Activated CD8-positive, alpha-beta T cell treated with anti-CD3 and anti-CD28 coated beads, Interleukin-2, amount 10 ng/mL, durations not matched to agents 7 days and 5 days (primary cell): ENCODE measurements around the gene LRMDA. TPM values are rescaled to one million over a fixed set of nuclear protein-coding genes. Genes with fewer than 3 reads are reported as not detected.

Experiments used
- ATAC-seq: fragments of 150-1000 bp; cut with Tn5 transposase; one replicate; pipeline ENCODE4 v1.10.0; 2021; ENCODE audit warnings: moderate library complexity
- CTCF ChIA-PET: fragments of 350-600 bp; sonication (Branson Sonifier 250); formaldehyde crosslinking; loops from one replicate; lab custom pipeline; 2021; ENCODE audit warnings: antibody characterized with exemption; lab: Charles Lee
- POLR2A ChIA-PET: fragments of 350-600 bp; sonication (Branson Sonifier 250); formaldehyde crosslinking; loops from one replicate; lab custom pipeline; 2021; ENCODE audit warnings: antibody characterized with exemption; lab: Charles Lee
- DNase-seq: peaks from one replicate; pipeline ENCODE4 v3.0.0-alpha.2; 2020
- H3K27ac Mint-ChIP-seq: one replicate; pipeline ENCODE4 v1.8.0; 2021; ENCODE audit warnings: mild to moderate bottlenecking, mixed read lengths
- H3K27me3 Mint-ChIP-seq: one replicate; pipeline ENCODE4 v1.8.0; 2021; ENCODE audit warnings: low read depth, mixed read lengths
- H3K36me3 Mint-ChIP-seq: one replicate; pipeline ENCODE4 v1.8.0; 2021; ENCODE audit warnings: low read depth, mixed read lengths
- H3K4me1 Mint-ChIP-seq: one replicate; pipeline ENCODE4 v1.8.0; 2021; ENCODE audit warnings: low read depth, mixed read lengths
- H3K4me3 Mint-ChIP-seq: one replicate; pipeline ENCODE4 v1.8.0; 2021; ENCODE audit warnings: mild to moderate bottlenecking, mixed read lengths
- H3K9me3 Mint-ChIP-seq: one replicate; pipeline ENCODE4 v1.8.0; 2022; ENCODE audit warnings: mixed read lengths; ENCODE audit not compliant: insufficient read depth
- total RNA-seq, 2 experiments: library from RNA; stranded (reverse); gene quantifications; one replicate each; pipeline ENCODE4 v1.2.3, GENCODE V29; 2021

LRMDA gene
- total RNA-seq, 2 experiments from 2014 or later = not detected

GRCh38 chr10:76442113-76442512 is 1010.7 kb downstream of the LRMDA start:
- no peak for ATAC-seq
- no peaks in the 10 kb centered on the region for H3K9me3 Mint-ChIP-seq
- POLR2A ChIA-PET = no interaction called here

DNA sequence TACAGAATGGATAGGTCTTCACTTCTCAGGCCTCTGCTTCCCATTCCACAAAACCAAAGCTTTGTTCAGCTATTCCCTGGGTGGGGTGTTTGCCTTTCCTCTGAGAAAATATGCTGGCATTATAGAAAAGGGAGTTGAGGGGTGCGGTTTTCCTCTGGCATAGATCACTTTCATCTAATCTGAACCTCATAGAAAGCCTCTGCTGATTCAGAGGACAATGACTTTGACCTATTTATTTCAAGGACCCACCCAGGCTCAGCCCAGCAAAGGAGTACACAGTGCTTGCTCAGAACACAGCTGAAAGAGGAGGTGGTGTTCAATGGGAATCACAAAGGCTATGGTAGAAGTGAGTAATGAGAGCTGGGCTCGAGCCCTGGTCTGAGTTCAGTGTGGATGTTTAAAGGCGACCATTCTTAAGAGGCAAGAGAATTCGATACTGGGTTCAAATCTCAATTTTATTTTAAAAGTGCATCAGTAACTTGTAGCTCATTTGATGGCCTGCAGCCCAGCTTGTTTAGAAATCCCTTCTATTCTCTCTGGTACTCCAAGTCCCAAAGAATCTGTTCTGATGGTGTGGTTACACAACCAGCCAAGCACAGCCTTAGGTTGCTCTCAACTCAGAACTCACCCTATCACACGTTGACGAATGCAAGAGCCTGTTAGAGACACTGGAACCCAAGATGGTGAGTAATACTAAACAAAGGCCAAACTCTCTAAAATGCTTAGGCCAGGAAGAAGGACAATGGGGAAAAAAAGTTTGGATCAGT is 1012.8 kb downstream of the LRMDA start:
- CTCF ChIA-PET = no interaction called here
- ATAC-seq = no peak
- DNase-seq = no peak
- H3K36me3 Mint-ChIP-seq = no peaks in the 10 kb centered on the region
- no peaks in the 10 kb centered on the region for H3K27me3 Mint-ChIP-seq
- no peak overlapping the region for H3K4me3 Mint-ChIP-seq
- H3K27ac Mint-ChIP-seq = no peak overlapping the region
- POLR2A ChIA-PET = no interaction called here
- no peaks in the 10 kb centered on the region for H3K4me1 Mint-ChIP-seq
- H3K9me3 Mint-ChIP-seq = no peaks in the 10 kb centered on the region

More at GRCh38 chr10:76442113-76442512, 1010.7 kb downstream of the LRMDA start:
- no peak for DNase-seq
- Mint-ChIP-seq H3K36me3 (no peaks in the 10 kb centered on the region), H3K4me1 (no peaks in the 10 kb centered on the region), H3K27ac (no peak overlapping the region), H3K4me3 (no peak overlapping the region), H3K27me3 (no peaks in the 10 kb centered on the region)
- CTCF ChIA-PET = no interaction called here

- Mint-ChIP-seq H3K4me1 (no peaks in the 10 kb centered on the region), H3K4me3 (no peak overlapping the region), H3K27ac (no peak overlapping the region), H3K9me3 (no peaks in the 10 kb centered on the region), H3K36me3 (no peaks in the 10 kb centered on the region), H3K27me3 (no peaks in the 10 kb centered on the region)
- DNase-seq (no peak), ATAC-seq (no peak)
- ChIA-PET CTCF (no interaction called here), POLR2A (no interaction called here)
Observed at GRCh38 chr10:76447578-76447977, 1016.2 kb downstream of the LRMDA start.

- H3K27me3 Mint-ChIP-seq = no peaks in the 10 kb centered on the region
- no peak for DNase-seq
- H3K9me3 Mint-ChIP-seq = no peaks in the 10 kb centered on the region
- no peak overlapping the region for H3K4me3 Mint-ChIP-seq
- ChIA-PET POLR2A (no interaction called here), CTCF (no interaction called here)
- H3K4me1 Mint-ChIP-seq = no peaks in the 10 kb centered on the region
- ATAC-seq = no peak
- no peak overlapping the region for H3K27ac Mint-ChIP-seq
- no peaks in the 10 kb centered on the region for H3K36me3 Mint-ChIP-seq
Observed at GRCh38 chr10:76451911-76452310, 1020.5 kb downstream of the LRMDA start.

- CTCF ChIA-PET = no interaction called here
- H3K4me3 Mint-ChIP-seq = no peak overlapping the region
- no peaks in the 10 kb centered on the region for H3K9me3 Mint-ChIP-seq
- ATAC-seq (no peak), DNase-seq (no peak)
- no peaks in the 10 kb centered on the region for H3K36me3 Mint-ChIP-seq
- POLR2A ChIA-PET = no interaction called here
- H3K27me3 Mint-ChIP-seq = no peaks in the 10 kb centered on the region
- no peaks in the 10 kb centered on the region for H3K4me1 Mint-ChIP-seq
- H3K27ac Mint-ChIP-seq = no peak overlapping the region
Observed at GRCh38 chr10:76453332-76453731, 1021.9 kb downstream of the LRMDA start.

GRCh38 chr10:76453997-76454396 is 1022.6 kb downstream of the LRMDA start:
- POLR2A ChIA-PET = no interaction called here
- CTCF ChIA-PET = no interaction called here
- no peaks in the 10 kb centered on the region for H3K27me3 Mint-ChIP-seq
- H3K27ac Mint-ChIP-seq = no peak overlapping the region
- ATAC-seq = no peak
- H3K4me3 Mint-ChIP-seq = no peak overlapping the region
- no peak for DNase-seq
- H3K36me3 Mint-ChIP-seq = no peaks in the 10 kb centered on the region
- H3K9me3 Mint-ChIP-seq = no peaks in the 10 kb centered on the region
- no peaks in the 10 kb centered on the region for H3K4me1 Mint-ChIP-seq

- no peaks in the 10 kb centered on the region for H3K27me3 Mint-ChIP-seq
- no peaks in the 10 kb centered on the region for H3K36me3 Mint-ChIP-seq
- ChIA-PET POLR2A (no interaction called here), CTCF (no interaction called here)
- H3K4me1 Mint-ChIP-seq = no peaks in the 10 kb centered on the region
- DNase-seq (no peak), ATAC-seq (no peak)
- H3K4me3 Mint-ChIP-seq = no peak overlapping the region
- H3K9me3 Mint-ChIP-seq = no peaks in the 10 kb centered on the region
- no peak overlapping the region for H3K27ac Mint-ChIP-seq
Observed at GRCh38 chr10:76454506-76455140, 1023.2 kb downstream of the LRMDA start.

DNA sequence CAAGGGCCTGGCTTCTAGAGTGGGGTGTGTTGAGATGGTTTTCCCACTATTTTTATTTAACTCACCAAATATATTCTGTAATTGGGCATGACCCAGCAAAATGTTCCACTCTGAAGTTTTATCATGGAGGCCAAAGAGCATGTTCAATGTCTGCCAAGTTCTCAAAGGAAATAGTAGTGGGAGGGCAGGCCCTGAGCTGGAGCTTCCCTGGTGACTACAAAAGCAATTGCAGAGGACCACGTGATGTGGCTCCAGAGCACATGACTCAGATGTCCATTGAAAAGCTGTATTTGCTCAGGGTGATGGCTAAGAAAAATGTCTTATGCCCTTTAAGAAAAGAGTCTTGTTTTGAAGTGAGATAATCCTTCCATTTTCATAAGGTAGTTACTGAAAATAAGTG is 1024.8 kb downstream of the LRMDA start:
- Mint-ChIP-seq H3K9me3 (no peaks in the 10 kb centered on the region), H3K27ac (no peak overlapping the region), H3K27me3 (no peaks in the 10 kb centered on the region), H3K4me3 (no peak overlapping the region), H3K36me3 (no peaks in the 10 kb centered on the region), H3K4me1 (no peaks in the 10 kb centered on the region)
- DNase-seq (no peak), ATAC-seq (no peak)
- ChIA-PET CTCF (no interaction called here), POLR2A (no interaction called here)

DNA sequence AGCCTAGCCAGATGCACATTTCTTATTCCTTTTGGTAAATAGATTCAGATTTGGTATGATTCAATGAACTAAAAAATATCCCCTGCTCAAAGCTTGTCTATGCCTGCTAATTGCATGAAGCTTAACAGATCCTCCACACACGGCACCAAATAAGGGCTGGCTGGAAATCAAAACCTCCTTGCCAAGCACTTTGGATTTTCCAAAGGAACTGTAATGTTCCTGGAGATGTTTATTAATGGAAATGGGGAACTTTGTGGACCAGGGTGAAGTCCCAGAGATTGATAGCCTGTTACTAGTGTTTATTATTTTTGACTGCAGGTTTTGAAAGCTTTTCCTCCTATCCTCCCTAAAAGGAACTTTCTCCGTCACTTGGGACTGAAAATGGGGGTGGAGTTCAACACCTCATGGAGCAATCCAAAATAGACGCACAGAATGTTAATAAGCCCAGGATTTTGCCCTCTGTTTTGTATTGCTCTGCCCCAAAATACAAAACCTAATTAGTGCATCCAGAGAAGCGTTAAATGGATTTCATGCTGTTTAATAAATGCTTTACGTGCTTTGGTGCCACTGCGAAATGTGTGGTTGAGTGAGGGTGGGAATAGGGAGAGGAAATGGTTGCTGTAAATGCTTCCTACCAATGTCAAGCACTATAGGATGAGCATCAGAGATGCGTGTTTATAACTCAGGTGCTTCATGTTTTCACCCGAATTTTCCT is 1027.7 kb downstream of the LRMDA start:
- ATAC-seq = no peak

DNA sequence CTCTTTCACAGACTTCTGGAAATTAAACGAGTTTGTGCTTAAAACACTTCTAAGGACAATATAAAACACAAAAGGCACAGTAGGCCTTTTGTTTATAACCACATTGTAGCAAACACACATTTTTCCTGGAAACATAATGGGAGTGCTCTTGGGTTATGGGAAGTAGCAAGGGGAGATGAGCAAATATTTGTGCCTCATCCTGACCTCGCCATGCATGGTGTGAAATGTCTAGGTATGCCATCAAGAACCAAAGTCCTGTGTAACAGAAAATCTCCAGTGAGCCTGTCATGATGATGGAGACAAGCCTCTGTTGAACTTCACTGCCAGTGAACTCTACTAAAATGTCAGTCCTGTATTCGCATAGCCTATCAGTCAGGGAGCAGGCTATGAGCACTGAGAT is 1029.6 kb downstream of the LRMDA start:
- Mint-ChIP-seq H3K36me3 (no peaks in the 10 kb centered on the region), H3K9me3 (no peaks in the 10 kb centered on the region)

More for the DNA sequence above, 1027.7 kb downstream of the LRMDA start:
- Mint-ChIP-seq H3K4me1 (no peaks in the 10 kb centered on the region), H3K9me3 (no peaks in the 10 kb centered on the region), H3K4me3 (no peak overlapping the region), H3K27ac (no peak overlapping the region), H3K36me3 (no peaks in the 10 kb centered on the region), H3K27me3 (no peaks in the 10 kb centered on the region)
- ChIA-PET POLR2A (no interaction called here), CTCF (no interaction called here)
- no peak for DNase-seq

DNA sequence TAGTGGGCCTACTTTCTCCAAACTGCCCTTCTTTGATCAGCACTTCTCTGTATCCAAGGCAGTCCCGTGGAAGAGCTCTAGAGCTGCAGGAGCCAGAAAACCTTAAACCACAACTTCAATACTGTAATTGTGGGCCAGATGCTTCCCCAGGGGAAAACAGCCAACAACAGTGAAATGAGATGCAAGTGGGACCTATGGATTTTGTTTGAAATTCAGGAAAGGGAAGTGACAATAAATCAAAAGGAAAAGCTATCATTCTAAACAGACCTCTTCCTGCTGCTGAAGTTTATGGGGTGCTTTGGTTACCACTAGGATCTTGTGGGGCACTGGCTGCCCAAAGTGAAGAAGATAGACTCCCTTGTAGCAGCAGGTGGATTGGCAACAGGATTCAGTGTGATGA is 1031.7 kb downstream of the LRMDA start:
- H3K4me1 Mint-ChIP-seq = no peaks in the 10 kb centered on the region
- ChIA-PET CTCF (no interaction called here), POLR2A (no interaction called here)
- H3K27me3 Mint-ChIP-seq = no peaks in the 10 kb centered on the region
- ATAC-seq (no peak), DNase-seq (no peak)
- H3K4me3 Mint-ChIP-seq = no peak overlapping the region
- H3K36me3 Mint-ChIP-seq = no peaks in the 10 kb centered on the region
- no peak overlapping the region for H3K27ac Mint-ChIP-seq
- H3K9me3 Mint-ChIP-seq = no peaks in the 10 kb centered on the region

More for the DNA sequence above, 1029.6 kb downstream of the LRMDA start:
- ChIA-PET POLR2A (interaction anchor here (0.7 kb wide), 1 partner anchor 31 kb away, joined by 3 read pairs; no protein-coding TSS in a partner anchor), CTCF (no interaction called here)
- H3K4me1 Mint-ChIP-seq = no peaks in the 10 kb centered on the region
- ATAC-seq (no peak), DNase-seq (no peak)
- H3K27me3 Mint-ChIP-seq = no peaks in the 10 kb centered on the region
- no peak overlapping the region for H3K4me3 Mint-ChIP-seq
- no peak overlapping the region for H3K27ac Mint-ChIP-seq

GRCh38 chr10:76466836-76467503 is 1035.5 kb downstream of the LRMDA start:
- H3K27ac Mint-ChIP-seq = no peak overlapping the region
- no peaks in the 10 kb centered on the region for H3K9me3 Mint-ChIP-seq
- ATAC-seq (no peak), DNase-seq (no peak)
- POLR2A ChIA-PET = no interaction called here
- no peaks in the 10 kb centered on the region for H3K4me1 Mint-ChIP-seq
- no peaks in the 10 kb centered on the region for H3K27me3 Mint-ChIP-seq
- CTCF ChIA-PET = no interaction called here
- no peak overlapping the region for H3K4me3 Mint-ChIP-seq
- no peaks in the 10 kb centered on the region for H3K36me3 Mint-ChIP-seq
